ENCODE results near the gene NALCN. TPM values are rescaled to one million over a fixed set of nuclear protein-coding genes. Genes with fewer than 3 reads are reported as not detected.

NALCN gene
- total and polyA plus RNA-seq, 2 of the 8 experiments (the other 6 are each of a cell fraction or from before 2014, with no cell fraction given), result 0.26 to 0.54 TPM

- TF ChIP-seq EGR1 (IDR thresholded peaks at IDR 0.05; ENCODE audit: borderline replicate concordance, low read depth, low read length), result no peak
- no peak for TF ChIP-seq SUZ12 (IDR thresholded peaks at IDR 0.05; ENCODE audit: low read length)
- no peak for TF ChIP-seq TBP (IDR thresholded peaks at IDR 0.05; ENCODE audit: low read depth, low read length)
- TF ChIP-seq POLR2A (IDR thresholded peaks at IDR 0.05; ENCODE audit: control extremely low read depth in 1 of 2, low read depth in 2 of 2, low read length in 2 of 2), result no peak
Observed at GRCh38 chr13:101219609-101220265, 196.6 kb downstream of the NALCN start (continued).

Measured in H1 (cell line).